ENCODE measurements around the gene PPY.

- TF ChIP-seq GATA3 (IDR thresholded peaks at IDR 0.05; ENCODE audit: low read depth, low read length) (no peak), GATA2 (IDR thresholded peaks at IDR 0.05; ENCODE audit: low read depth, low read length) (no peak)
These were observed 25.9 kb downstream of the PPY start for GRCh38 chr17:43916385-43916784.

Data from SH-SY5Y (cell line).